Breast epithelium (tissue), 4 donors: ENCODE data around the gene TASOR2. TPM values are rescaled to one million over a fixed set of nuclear protein-coding genes. Genes with fewer than 3 reads are reported as not detected.

Source experiments
- DNase-seq, 2 donors: peaks; one replicate each; pipeline ENCODE4 v3.0.0-alpha.2; 2019; ENCODE audit warnings: low spot score in 2 of 2
- H3K27ac ChIP-seq, 2 donors: fragments of 200-600 bp; sonication (generic) in 1 of 2; one replicate each; pipeline ENCODE4 v1.5.1; 2016 to 2019; ENCODE audit warnings: mild to moderate bottlenecking in 1 of 2
- H3K27me3 ChIP-seq, 2 donors: fragments of 200-600 bp; sonication (generic) in 1 of 2; one replicate each; pipeline versions ENCODE4 v1.5.1 to v1.6.0; 2017 to 2019; ENCODE audit warnings: control low read depth in 1 of 2, mild to moderate bottlenecking in 1 of 2
- H3K36me3 ChIP-seq: fragments of 200-600 bp; one replicate; pipeline ENCODE4 v1.5.1; 2019
- H3K4me1 ChIP-seq, 2 donors: fragments of 200-600 bp; sonication (generic); one replicate each; pipeline ENCODE4 v1.5.1; 2016 to 2019; ENCODE audit warnings: control low read depth in 1 of 2
- H3K4me3 ChIP-seq, 3 donors: fragments of 200-600 bp; sonication (generic); 1 replicate in 2 of 3; 2 replicates in 1 of 3; pipeline ENCODE4 v1.5.1; 2016 to 2019; ENCODE audit warnings: mild to moderate bottlenecking in 3 of 3, moderate library complexity in 2 of 3
- H3K9me3 ChIP-seq, 2 donors: fragments of 200-600 bp; sonication (generic) in 1 of 2; one replicate each; pipeline ENCODE4 v1.5.1; 2016 to 2019; ENCODE audit warnings: control low read depth in 1 of 2
- CTCF ChIP-seq, 3 donors: fragments of 450-650 bp; IDR thresholded peaks; one replicate each; pipeline ENCODE4 v1.5.1; 2016 to 2017; ENCODE audit warnings: antibody characterized with exemption in 3 of 3, mild to moderate bottlenecking in 3 of 3, moderate library complexity in 3 of 3
- POLR2A ChIP-seq: fragments of 450-650 bp; IDR thresholded peaks from one replicate; pipeline ENCODE4 v1.6.1; 2016; ENCODE audit warnings: antibody characterized with exemption, mild to moderate bottlenecking, moderate library complexity
- POLR2AphosphoS5 ChIP-seq, 3 donors: sonication (generic); formaldehyde crosslinking; IDR thresholded peaks; one replicate each; pipeline ENCODE4 v1.6.1; 2017; ENCODE audit warnings: antibody characterized with exemption in 3 of 3
- intact Hi-C: fragments of 100-400 bp; cut with DNase I; formaldehyde crosslinking; loops from one replicate; pipeline ENCODE4 v1.15.1; 2023; ENCODE audit warnings: low total_unique reads
- total RNA-seq, 3 donors: library from RNA; depleted of rRNA; stranded (reverse); fragments of >200 nt; gene quantifications; one replicate each; pipeline ENCODE4 v1.1.0, GENCODE V29; 2016

The TASOR2 gene
- total RNA-seq, 3 donors from 2014 or later, result 80.5 to 115 (median 98.6) TPM

DNA sequence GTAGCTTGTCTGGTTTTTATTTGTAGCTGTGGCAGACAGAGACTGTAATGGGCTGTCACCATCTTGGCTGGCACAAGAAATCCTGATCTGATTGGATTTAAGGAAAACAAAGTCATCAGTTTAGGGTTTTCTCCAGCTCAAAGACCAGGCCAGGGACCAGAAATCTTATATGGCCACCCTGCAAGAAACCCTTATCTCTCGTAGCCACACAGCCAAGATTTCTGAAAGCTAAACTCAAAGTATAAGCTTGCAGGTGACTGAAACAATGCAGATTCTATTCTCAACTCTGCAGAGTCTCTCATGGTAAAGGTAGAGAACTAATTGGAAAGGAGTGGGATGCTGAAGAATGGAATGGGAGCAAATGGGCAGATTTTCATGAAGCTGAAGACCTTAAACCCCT is 15.0 kb upstream of the TASOR2 start:
- Histone ChIP-seq H3K36me3 (no peaks in the 10 kb centered on the region), H3K4me3 (no peak overlapping the region), H3K4me1 (peaks cover 0 to 9% of the 10 kb centered on the region in 2 donors), H3K27ac (no peak overlapping the region), H3K9me3 (peaks cover 0 to 12% of the 10 kb centered on the region in 2 donors), H3K27me3 (no peaks in the 10 kb centered on the region)
- TF ChIP-seq POLR2AphosphoS5 (IDR thresholded peaks at IDR 0.05) (no peak), CTCF (IDR thresholded peaks at IDR 0.05) (no peak), POLR2A (no peak)
- DNase-seq, result no peak
- intact Hi-C loops, result no loop called here

DNA sequence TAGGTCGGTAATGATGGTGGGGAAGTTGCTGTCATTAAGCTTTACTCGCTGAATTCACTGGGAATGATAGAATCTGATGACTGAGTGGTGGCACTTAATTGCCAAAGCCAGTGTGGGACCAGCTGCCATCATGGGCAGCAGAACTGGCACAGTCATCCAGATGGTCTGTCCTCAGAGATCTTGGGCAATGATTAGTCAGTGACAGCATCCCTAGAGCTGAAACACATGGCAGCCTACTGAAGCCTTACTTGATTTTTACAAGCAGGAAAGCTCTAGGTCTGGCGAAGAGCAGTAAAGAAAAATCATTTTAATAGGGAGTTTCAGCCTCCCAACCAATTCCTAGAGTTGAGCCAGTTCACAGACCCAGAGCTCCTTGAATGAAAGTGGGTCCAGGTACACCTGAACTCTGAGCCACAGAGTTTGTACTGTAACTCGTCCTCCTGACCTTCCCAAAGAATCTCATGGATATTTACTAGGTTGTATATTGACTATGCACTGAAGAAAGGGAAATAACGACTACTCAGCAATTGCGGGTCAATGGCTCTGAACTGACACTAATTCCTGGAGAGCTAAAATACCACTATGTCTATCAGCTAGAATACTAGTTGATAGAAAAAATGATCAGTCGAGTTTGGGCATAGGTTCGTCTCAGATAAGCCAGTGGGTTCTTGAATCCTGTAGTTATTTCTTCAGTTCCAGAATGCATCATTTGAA is 13.8 kb upstream of the TASOR2 start:
- H3K4me3 ChIP-seq, result no peak overlapping the region
- no peaks in the 10 kb centered on the region for H3K27me3 ChIP-seq
- no peak for DNase-seq
- H3K9me3 ChIP-seq, result peaks cover 0 to 12% of the 10 kb centered on the region in 2 donors
- peaks cover 0 to 9% of the 10 kb centered on the region in 2 donors for H3K4me1 ChIP-seq
- H3K27ac ChIP-seq, result no peak overlapping the region
- intact Hi-C loops, result no loop called here
- H3K36me3 ChIP-seq, result no peaks in the 10 kb centered on the region
- TF ChIP-seq POLR2AphosphoS5 (IDR thresholded peaks at IDR 0.05) (no peak), POLR2A (no peak), CTCF (IDR thresholded peaks at IDR 0.05) (no peak)

GRCh38 chr10:5678397-5679036 is 6.1 kb upstream of the TASOR2 start:
- H3K27me3 ChIP-seq, result no peaks in the 10 kb centered on the region
- DNase-seq, result no peak
- intact Hi-C loops, result no loop called here
- no peaks in the 10 kb centered on the region for H3K36me3 ChIP-seq
- H3K27ac ChIP-seq, result no peak overlapping the region
- no peaks in the 10 kb centered on the region for H3K4me1 ChIP-seq
- peaks cover 0 to 4% of the 10 kb centered on the region in 2 donors for H3K9me3 ChIP-seq
- H3K4me3 ChIP-seq, result no peak overlapping the region
- TF ChIP-seq POLR2A, result no peak
- TF ChIP-seq POLR2AphosphoS5 (IDR thresholded peaks at IDR 0.05), result no peak
- no peak for TF ChIP-seq CTCF (IDR thresholded peaks at IDR 0.05)

DNA sequence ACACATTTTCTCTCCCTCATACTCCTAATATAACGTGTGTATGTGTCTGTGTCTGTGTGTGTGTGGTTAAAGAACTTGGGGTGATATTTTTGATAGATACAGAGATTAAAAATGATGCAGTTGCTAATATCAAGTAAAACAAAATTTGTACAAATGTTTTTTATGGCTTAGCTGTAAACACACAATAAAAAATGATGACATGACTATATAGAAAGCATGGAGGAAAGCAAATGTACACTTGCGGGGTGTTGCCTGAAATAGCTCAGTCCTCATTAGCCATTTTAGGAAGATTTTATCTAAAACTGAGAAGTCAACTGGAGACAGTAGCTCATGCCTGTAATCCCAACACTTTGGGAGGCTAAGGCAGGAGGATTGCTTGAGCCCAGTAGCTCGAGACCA is 5.6 kb upstream of the TASOR2 start:
- Histone ChIP-seq H3K9me3 (peaks cover 0 to 3% of the 10 kb centered on the region in 2 donors), H3K36me3 (no peaks in the 10 kb centered on the region), H3K27ac (no peak overlapping the region), H3K4me3 (no peak overlapping the region), H3K27me3 (no peaks in the 10 kb centered on the region), H3K4me1 (no peaks in the 10 kb centered on the region)
- no peak for DNase-seq
- intact Hi-C loops, result no loop called here
- TF ChIP-seq POLR2A, result no peak
- no peak for TF ChIP-seq CTCF (IDR thresholded peaks at IDR 0.05)
- TF ChIP-seq POLR2AphosphoS5 (IDR thresholded peaks at IDR 0.05), result no peak

- no peaks in the 10 kb centered on the region for H3K27me3 ChIP-seq
- no peak overlapping the region for H3K4me3 ChIP-seq
- intact Hi-C loops, result no loop called here
- H3K9me3 ChIP-seq, result no peaks in the 10 kb centered on the region
- no peak overlapping the region for H3K27ac ChIP-seq
- TF ChIP-seq POLR2AphosphoS5 (IDR thresholded peaks at IDR 0.05), result no peak
- no peak for TF ChIP-seq POLR2A
- TF ChIP-seq CTCF (IDR thresholded peaks at IDR 0.05), result no peak
- H3K4me1 ChIP-seq, result no peaks in the 10 kb centered on the region
- DNase-seq, result no peak
- H3K36me3 ChIP-seq, result no peaks in the 10 kb centered on the region
These were observed 5.0 kb upstream of the TASOR2 start for GRCh38 chr10:5679606-5680005.
